Measurements from ENCODE around the gene HSPA14.
"Not testable (repeated sequence)": the region's sequence is repeated elsewhere in the genome, so short reads cannot be mapped to it uniquely, and the experiment has no call there.

GRCh38 chr10:14907591-14907990, 69.5 kb downstream of the HSPA14 start:
- TF ChIP-seq, protein P1, sequence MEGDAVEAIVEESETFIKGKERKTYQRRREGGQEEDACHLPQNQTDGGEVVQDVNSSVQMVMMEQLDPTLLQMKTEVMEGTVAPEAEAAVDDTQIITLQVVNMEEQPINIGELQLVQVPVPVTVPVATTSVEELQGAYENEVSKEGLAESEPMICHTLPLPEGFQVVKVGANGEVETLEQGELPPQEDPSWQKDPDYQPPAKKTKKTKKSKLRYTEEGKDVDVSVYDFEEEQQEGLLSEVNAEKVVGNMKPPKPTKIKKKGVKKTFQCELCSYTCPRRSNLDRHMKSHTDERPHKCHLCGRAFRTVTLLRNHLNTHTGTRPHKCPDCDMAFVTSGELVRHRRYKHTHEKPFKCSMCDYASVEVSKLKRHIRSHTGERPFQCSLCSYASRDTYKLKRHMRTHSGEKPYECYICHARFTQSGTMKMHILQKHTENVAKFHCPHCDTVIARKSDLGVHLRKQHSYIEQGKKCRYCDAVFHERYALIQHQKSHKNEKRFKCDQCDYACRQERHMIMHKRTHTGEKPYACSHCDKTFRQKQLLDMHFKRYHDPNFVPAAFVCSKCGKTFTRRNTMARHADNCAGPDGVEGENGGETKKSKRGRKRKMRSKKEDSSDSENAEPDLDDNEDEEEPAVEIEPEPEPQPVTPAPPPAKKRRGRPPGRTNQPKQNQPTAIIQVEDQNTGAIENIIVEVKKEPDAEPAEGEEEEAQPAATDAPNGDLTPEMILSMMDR (conservative IDR thresholded peaks at IDR 0.05; ENCODE audit: low read depth, low read length) = not testable (repeated sequence)
- TF ChIP-seq BHLHE40 (IDR thresholded peaks at IDR 0.05; ENCODE audit: low read depth, low read length); MXI1 (IDR thresholded peaks at IDR 0.05; ENCODE audit: borderline replicate concordance, low read depth, low read length); ELK1 (IDR thresholded peaks at IDR 0.05; ENCODE audit: borderline replicate concordance, low read depth, low read length); CHD1 (IDR thresholded peaks at IDR 0.05; ENCODE audit: low read depth, low read length); POLR2A (IDR thresholded peaks at IDR 0.05; ENCODE audit: low read depth, low read length); RFX5 (IDR thresholded peaks at IDR 0.05; ENCODE audit: low read depth, low read length); SMC3 (IDR thresholded peaks at IDR 0.05; ENCODE audit: low read depth, low read length); RCOR1 (IDR thresholded peaks at IDR 0.05; ENCODE audit: insufficient replicate concordance, low read length); RAD21 (IDR thresholded peaks at IDR 0.05; ENCODE audit: low read length); CEBPB (IDR thresholded peaks at IDR 0.05; ENCODE audit: low read depth, low read length); FOS (IDR thresholded peaks at IDR 0.05; ENCODE audit: low read depth, low read length); MAZ (IDR thresholded peaks at IDR 0.05; ENCODE audit: borderline replicate concordance, low read depth, low read length); MAFK (IDR thresholded peaks at IDR 0.05; ENCODE audit: low read depth, low read length): not testable (repeated sequence)
